PC-9 (cell line): Measurements from ENCODE around the gene FBLIM1. TPM values are rescaled to one million over a fixed set of nuclear protein-coding genes. Genes with fewer than 3 reads are reported as not detected.

Source experiments
- BruUV-seq: library from RNA; stranded (reverse); fragments of 400-500 nt; replicated peaks from 2 replicates; lab custom pipeline; 2021; lab: Mats Ljungman, UMichigan
- CTCF ChIA-PET: fragments of 300-600 bp; sonication (Branson Sonifier 250); formaldehyde crosslinking; loops from one replicate; lab custom pipeline; 2022; ENCODE audit warnings: antibody characterized with exemption; lab: Charles Lee
- POLR2A ChIA-PET: fragments of 300-600 bp; sonication (Branson Sonifier 250); formaldehyde crosslinking; loops from one replicate; lab custom pipeline; 2022; ENCODE audit warnings: antibody characterized with exemption; ENCODE audit not compliant: unreplicated experiment; lab: Charles Lee
- DNase-seq, 2 experiments: peaks; one replicate each; pipeline versions ENCODE4 v3.0.0 to v3.0.0-alpha.2; 2015 to 2022; ENCODE audit warnings: mixed read lengths in 1 of 2
- H2AFZ ChIP-seq: fragments of 200-600 bp; sonication (generic); 2 replicates; pipeline ENCODE4 v1.8.1; 2017; ENCODE audit warnings: antibody characterized with exemption
- H3F3A ChIP-seq: fragments of 200-600 bp; sonication (generic); 2 replicates; pipeline ENCODE4 v1.8.1; 2017; ENCODE audit warnings: antibody characterized with exemption, mild to moderate bottlenecking, low read depth; ENCODE audit not compliant: insufficient read depth
- H3K27ac ChIP-seq: fragments of 200-600 bp; sonication (generic); 2 replicates; pipeline ENCODE4 v1.6.1; 2016; ENCODE audit warnings: mixed run types
- H3K27me3 ChIP-seq: fragments of 200-600 bp; sonication (generic); 2 replicates; pipeline ENCODE4 v1.6.1; 2016; ENCODE audit warnings: low read depth, mixed run types; ENCODE audit not compliant: insufficient read depth
- H3K36me3 ChIP-seq: fragments of 200-600 bp; sonication (generic); 2 replicates; pipeline ENCODE4 v1.6.1; 2016; ENCODE audit warnings: low read depth, mixed run types
- H3K4me1 ChIP-seq: fragments of 200-600 bp; sonication (generic); replicated peaks from 2 replicates; pipeline ENCODE4 v1.6.1; 2016; ENCODE audit warnings: mixed run types; ENCODE audit not compliant: insufficient read depth
- H3K4me2 ChIP-seq: fragments of 200-600 bp; sonication (generic); 2 replicates; pipeline ENCODE4 v1.6.1; 2017; ENCODE audit warnings: mixed run types
- H3K4me3 ChIP-seq: fragments of 200-600 bp; sonication (generic); 2 replicates; pipeline ENCODE4 v1.6.1; 2016; ENCODE audit warnings: mixed run types
- H3K79me2 ChIP-seq: fragments of 200-600 bp; sonication (generic); 2 replicates; pipeline ENCODE4 v1.6.1; 2017; ENCODE audit warnings: low read depth, mixed run types
- H3K9me2 ChIP-seq: fragments of 200-600 bp; sonication (generic); 2 replicates; pipeline ENCODE4 v1.8.1; 2017; ENCODE audit warnings: mild to moderate bottlenecking; ENCODE audit not compliant: insufficient read depth
- H3K9me3 ChIP-seq: fragments of 200-600 bp; sonication (generic); 2 replicates; pipeline ENCODE4 v1.8.1; 2016; ENCODE audit warnings: low read depth; ENCODE audit not compliant: insufficient read depth
- H4K20me1 ChIP-seq: fragments of 200-600 bp; sonication (generic); 2 replicates; pipeline ENCODE4 v1.8.1; 2017; ENCODE audit not compliant: insufficient read depth
- CTCF ChIP-seq: fragments of 200-600 bp; sonication (generic); conservative IDR thresholded peaks from 2 replicates; pipeline ENCODE4 v1.6.1; 2017; ENCODE audit warnings: mixed run types, antibody characterized with exemption, mild to moderate bottlenecking, moderate library complexity
- EZH2 ChIP-seq: fragments of 200-600 bp; sonication (generic); IDR thresholded peaks from 2 replicates; pipeline ENCODE4 v1.8.0; 2017; ENCODE audit warnings: antibody characterized with exemption, low read depth
- intact Hi-C: fragments of 100-400 bp; cut with micrococcal nuclease; formaldehyde crosslinking; loops from one replicate; pipeline ENCODE4 v1.10.0; 2022; ENCODE audit not compliant: unreplicated experiment
- total RNA-seq: library from RNA; stranded (reverse); gene quantifications from 2 replicates; pipeline ENCODE4 v1.2.3, GENCODE V29; 2021

The FBLIM1 gene
- total RNA-seq, 1 experiment from 2014 or later, result 57.2 TPM

GRCh38 chr1:15719381-15720120, 39.0 kb upstream of the FBLIM1 start:
- Histone ChIP-seq H3F3A (no peaks in the 10 kb centered on the region), H3K4me3 (no peak overlapping the region), H2AFZ (no peak overlapping the region), H3K27ac (no peak overlapping the region), H3K79me2 (no peaks in the 10 kb centered on the region), H3K9me3 (no peaks in the 10 kb centered on the region), H3K27me3 (no peaks in the 10 kb centered on the region), H3K36me3 (no peaks in the 10 kb centered on the region), H4K20me1 (no peaks in the 10 kb centered on the region), H3K9me2 (no peaks in the 10 kb centered on the region), H3K4me2 (no peak overlapping the region), H3K4me1 (no peaks in the 10 kb centered on the region)
- no peak for DNase-seq
- BruUV-seq, result no TSS peak
- ChIA-PET CTCF (no interaction called here), POLR2A (no interaction called here)
- no peak for TF ChIP-seq EZH2
- TF ChIP-seq CTCF, result no peak
- intact Hi-C loops, result no loop called here

GRCh38 chr1:15720861-15721260, 37.7 kb upstream of the FBLIM1 start:
- Histone ChIP-seq H3K9me3 (no peaks in the 10 kb centered on the region), H3K36me3 (no peaks in the 10 kb centered on the region), H3K4me1 (no peaks in the 10 kb centered on the region), H3K4me2 (no peak overlapping the region), H3F3A (no peaks in the 10 kb centered on the region), H3K4me3 (no peak overlapping the region), H3K9me2 (no peaks in the 10 kb centered on the region), H3K27ac (no peak overlapping the region), H3K79me2 (no peaks in the 10 kb centered on the region), H4K20me1 (no peaks in the 10 kb centered on the region), H2AFZ (no peak overlapping the region), H3K27me3 (no peaks in the 10 kb centered on the region)
- no TSS peak for BruUV-seq
- CTCF ChIA-PET, result interaction anchor here (0.6 kb wide), 1 partner anchor 21 kb away, joined by 4 read pairs; no protein-coding TSS in a partner anchor
- intact Hi-C loops, result no loop called here
- TF ChIP-seq EZH2, result no peak
- no peak for TF ChIP-seq CTCF
- DNase-seq, result no peak
- POLR2A ChIA-PET, result no interaction called here

- no peak overlapping the region for H3K4me2 ChIP-seq
- no peak overlapping the region for H3K4me3 ChIP-seq
- H3K36me3 ChIP-seq, result no peaks in the 10 kb centered on the region
- no TSS peak for BruUV-seq
- no peaks in the 10 kb centered on the region for H3K27me3 ChIP-seq
- TF ChIP-seq CTCF (no peak), EZH2 (no peak)
- no peaks in the 10 kb centered on the region for H3K9me3 ChIP-seq
- H3K4me1 ChIP-seq, result no peaks in the 10 kb centered on the region
- H4K20me1 ChIP-seq, result no peaks in the 10 kb centered on the region
- ChIA-PET CTCF (no interaction called here), POLR2A (no interaction called here)
- H3F3A ChIP-seq, result no peaks in the 10 kb centered on the region
- no peaks in the 10 kb centered on the region for H3K9me2 ChIP-seq
- intact Hi-C loops, result no loop called here
- no peak overlapping the region for H2AFZ ChIP-seq
- H3K79me2 ChIP-seq, result no peaks in the 10 kb centered on the region
- no peak overlapping the region for H3K27ac ChIP-seq
- no peak for DNase-seq
These were observed 36.2 kb upstream of the FBLIM1 start for GRCh38 chr1:15722411-15722810.
